Stomach (tissue), 4 donors: ENCODE data around the gene ZNF154.

Experiments used
- CTCF ChIP-seq, 7 experiments: fragments of 450-650 bp in 4 of 7; fragments of 200-600 bp in 3 of 7; sonication (generic) in 3 of 7; IDR thresholded peaks; one replicate each; pipeline ENCODE4 v1.5.1; 2016 to 2019; ENCODE audit warnings: antibody characterized with exemption in 7 of 7, control low read depth in 2 of 7, mild to moderate bottlenecking in 1 of 7
- EP300 ChIP-seq: sonication (generic); formaldehyde crosslinking; IDR thresholded peaks from one replicate; pipeline ENCODE4 v1.6.1; 2017; ENCODE audit warnings: antibody characterized with exemption
- POLR2A ChIP-seq, 4 donors: fragments of 450-650 bp; IDR thresholded peaks; one replicate each; pipeline ENCODE4 v1.6.1; 2016; ENCODE audit warnings: antibody characterized with exemption in 4 of 4, control low read depth in 2 of 4, mild to moderate bottlenecking in 1 of 4, moderate library complexity in 1 of 4

- TF ChIP-seq CTCF (IDR thresholded peaks at IDR 0.05) (no peak), EP300 (no peak), POLR2A (IDR thresholded peaks at IDR 0.05) (no peak)
These were observed 26.7 kb downstream of the ZNF154 start for GRCh38 chr19:57682226-57682766.
